ENCODE results near the gene PAFAH1B1.
A peak's percentile ranks its signal among the peaks of the same experiment; 100 is the strongest.
"Not testable (repeated sequence)": the region's sequence is repeated elsewhere in the genome, so short reads cannot be mapped to it uniquely, and the experiment has no call there.

PAFAH1B1 gene

DNA sequence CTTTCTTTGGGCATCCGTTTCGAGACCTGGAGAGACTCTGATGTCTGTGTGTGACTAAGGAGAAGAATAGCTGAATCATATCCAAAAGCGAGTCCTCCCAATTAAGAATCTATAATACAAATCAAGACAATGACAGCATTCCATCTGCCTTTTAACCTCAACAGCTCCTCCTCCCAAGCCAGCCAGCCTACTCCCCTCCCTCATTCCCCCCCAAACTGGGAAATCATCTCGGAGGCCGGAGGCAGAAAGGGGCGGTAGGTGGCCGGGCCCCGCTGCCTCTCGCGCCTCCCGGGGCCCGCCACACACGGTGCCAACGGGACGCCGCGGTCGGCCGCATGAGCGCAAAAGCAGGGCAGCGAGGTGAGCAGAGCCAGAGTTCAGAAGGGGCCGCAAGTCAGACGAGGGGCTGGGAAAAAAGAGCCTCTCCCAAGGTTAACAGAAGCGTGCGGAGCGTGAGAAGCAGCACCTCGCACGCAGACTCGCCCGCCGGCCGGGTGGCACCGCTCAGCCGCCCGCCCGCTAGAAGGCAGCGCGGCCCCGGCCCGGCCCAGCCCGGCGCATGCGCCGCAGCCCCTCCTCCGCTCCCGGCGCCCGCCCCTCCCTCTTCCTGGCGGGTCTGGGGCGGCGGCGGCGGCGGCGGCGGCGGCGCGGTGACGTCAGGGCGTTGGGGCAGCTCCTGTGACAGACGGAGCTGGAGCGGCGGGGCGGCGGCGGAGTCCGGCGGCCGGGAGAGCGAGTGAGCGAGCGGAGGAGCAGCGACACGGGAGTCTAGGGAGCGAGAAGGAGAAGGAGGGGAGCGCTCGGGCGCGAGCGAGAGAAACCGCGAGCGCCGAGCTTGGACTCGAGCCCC lies at the start of gene PAFAH1B1:
Gene PAFAH1B1, plus strand, starts transcription at position 684 of the 850 bp plus-strand sequence. CDS start 44,635 bp downstream, outside the sequence.
- Histone ChIP-seq H3K27ac (ENCODE audit: low read depth, low read length) (peak within 1 kb of the TSS; percentile 99), H3K4me1 (ENCODE audit: control insufficient read depth, insufficient read depth, low read length) (peaks cover 10% of the 10 kb centered on the region), H3K36me3 (ENCODE audit: control insufficient read depth, insufficient read depth, low read length) (no peaks in the 10 kb centered on the region), H3K9ac (ENCODE audit: low read depth, low read length) (peak within 1 kb of the TSS; percentile 78), H3K27me3 (ENCODE audit: control insufficient read depth, insufficient read depth, low read length) (no peaks in the 10 kb centered on the region), H3K9me3 (ENCODE audit: control insufficient read depth, insufficient read depth, low read length) (no peaks in the 10 kb centered on the region), H3K4me3 (ENCODE audit: low read depth, low read length) (peak within 1 kb of the TSS; percentile 83)

GRCh38 chr17:2545393-2545792 lies 48.1 kb upstream of the PAFAH1B1 start:
- Histone ChIP-seq H3K27me3 (ENCODE audit: control insufficient read depth, insufficient read depth, low read length) (no peaks in the 10 kb centered on the region), H3K27ac (ENCODE audit: low read depth, low read length) (no peak overlapping the region), H3K36me3 (ENCODE audit: control insufficient read depth, insufficient read depth, low read length) (no peaks in the 10 kb centered on the region), H3K9me3 (ENCODE audit: control insufficient read depth, insufficient read depth, low read length) (no peaks in the 10 kb centered on the region), H3K4me3 (ENCODE audit: low read depth, low read length) (no peak overlapping the region), H3K4me1 (ENCODE audit: control insufficient read depth, insufficient read depth, low read length) (no peaks in the 10 kb centered on the region), H3K9ac (ENCODE audit: low read depth, low read length) (no peak overlapping the region)

DNA sequence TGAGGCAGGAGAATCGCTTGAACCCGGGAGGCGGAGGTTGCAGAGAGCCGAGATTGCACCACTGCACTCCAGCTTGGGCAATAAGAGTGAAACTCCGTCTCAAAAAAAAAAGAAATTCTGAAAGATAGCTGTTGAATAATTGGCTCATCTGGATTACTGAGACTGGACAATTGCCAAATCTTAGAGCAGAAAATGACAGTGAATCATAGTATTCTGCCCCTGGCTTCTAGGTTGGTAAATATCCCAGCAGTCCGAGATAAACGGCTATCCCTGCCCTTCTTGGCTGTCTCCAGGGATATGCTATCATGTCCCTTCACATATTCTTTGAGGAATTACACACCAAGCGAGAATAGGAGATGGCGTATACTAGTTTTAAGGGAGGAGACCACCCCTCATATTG lies 46.3 kb upstream of the PAFAH1B1 start:
- Histone ChIP-seq H3K27me3 (ENCODE audit: control insufficient read depth, insufficient read depth, low read length) (no peaks in the 10 kb centered on the region), H3K4me1 (ENCODE audit: control insufficient read depth, insufficient read depth, low read length) (peaks cover 7% of the 10 kb centered on the region), H3K9ac (ENCODE audit: low read depth, low read length) (no peak overlapping the region), H3K36me3 (ENCODE audit: control insufficient read depth, insufficient read depth, low read length) (no peaks in the 10 kb centered on the region), H3K27ac (ENCODE audit: low read depth, low read length) (no peak overlapping the region), H3K4me3 (ENCODE audit: low read depth, low read length) (no peak overlapping the region), H3K9me3 (ENCODE audit: control insufficient read depth, insufficient read depth, low read length) (no peaks in the 10 kb centered on the region)

DNA sequence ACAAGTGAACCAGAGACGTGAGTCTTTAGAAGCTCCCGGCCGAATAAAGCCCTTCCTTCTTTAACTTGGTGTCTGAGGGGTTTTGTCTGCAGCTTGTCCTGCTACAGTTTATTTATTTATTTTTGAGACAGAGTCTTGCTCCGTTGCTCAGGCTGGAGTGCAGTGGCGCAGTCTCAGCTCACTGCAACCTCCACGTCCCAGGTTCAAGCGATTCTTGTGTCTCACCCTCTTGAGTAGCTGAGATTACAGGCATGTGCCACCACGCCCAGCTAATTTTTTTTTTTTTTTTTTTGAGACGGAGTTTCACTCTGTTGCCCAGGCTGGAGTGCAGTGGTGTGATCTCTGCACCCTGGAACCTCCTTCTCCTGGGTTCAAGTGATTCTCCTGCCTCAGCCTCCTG lies 45.4 kb upstream of the PAFAH1B1 start:
- not testable (repeated sequence) for H3K9me3 ChIP-seq (ENCODE audit: control insufficient read depth, insufficient read depth, low read length); H3K27ac ChIP-seq (ENCODE audit: low read depth, low read length); H3K27me3 ChIP-seq (ENCODE audit: control insufficient read depth, insufficient read depth, low read length); H3K9ac ChIP-seq (ENCODE audit: low read depth, low read length); H3K4me3 ChIP-seq (ENCODE audit: low read depth, low read length); H3K36me3 ChIP-seq (ENCODE audit: control insufficient read depth, insufficient read depth, low read length); H3K4me1 ChIP-seq (ENCODE audit: control insufficient read depth, insufficient read depth, low read length)

DNA sequence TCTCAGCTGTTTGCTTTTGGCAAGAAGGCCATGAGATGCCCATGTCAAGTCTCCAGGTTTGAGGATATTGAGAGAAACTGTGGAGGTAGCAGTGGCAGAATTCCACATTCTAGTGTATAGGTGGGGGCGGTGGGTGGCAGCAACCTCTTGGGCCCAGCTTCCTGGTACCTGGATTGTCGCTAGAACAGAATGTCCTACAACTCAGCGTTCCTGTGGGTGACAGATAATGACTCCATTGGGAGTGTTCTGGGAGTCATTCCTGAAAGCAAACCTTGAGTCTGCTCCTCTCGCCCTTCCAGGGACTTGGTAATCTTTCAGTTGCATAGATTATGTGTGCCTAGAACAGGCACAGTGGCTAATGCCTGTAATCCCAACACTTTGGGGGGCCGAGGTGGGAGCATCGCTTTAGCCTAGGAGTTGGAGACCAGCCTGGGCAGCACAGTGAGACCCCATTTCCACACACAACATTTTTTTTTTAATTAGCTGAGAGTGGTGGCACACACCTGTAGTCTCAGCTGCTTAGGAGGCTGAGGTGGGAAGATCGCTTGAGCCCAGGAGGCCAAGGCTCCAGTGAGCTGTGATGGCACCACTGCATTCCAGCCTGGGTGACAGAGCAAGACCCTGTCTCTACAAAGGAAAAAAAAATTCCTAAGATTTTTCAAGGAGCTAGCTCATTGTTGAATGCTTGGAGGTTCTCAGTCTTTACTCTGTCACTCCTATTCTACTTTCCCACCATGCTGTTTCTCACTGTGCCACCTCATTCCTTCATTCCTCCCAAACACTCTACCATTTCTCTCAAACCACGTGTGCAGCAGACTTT lies 43.9 kb upstream of the PAFAH1B1 start:
- Histone ChIP-seq H3K4me3 (ENCODE audit: low read depth, low read length) (no peak overlapping the region), H3K27me3 (ENCODE audit: control insufficient read depth, insufficient read depth, low read length) (no peaks in the 10 kb centered on the region), H3K36me3 (ENCODE audit: control insufficient read depth, insufficient read depth, low read length) (no peaks in the 10 kb centered on the region), H3K9me3 (ENCODE audit: control insufficient read depth, insufficient read depth, low read length) (no peaks in the 10 kb centered on the region), H3K27ac (ENCODE audit: low read depth, low read length) (no peak overlapping the region), H3K9ac (ENCODE audit: low read depth, low read length) (no peak overlapping the region), H3K4me1 (ENCODE audit: control insufficient read depth, insufficient read depth, low read length) (peaks cover 7% of the 10 kb centered on the region)

DNA sequence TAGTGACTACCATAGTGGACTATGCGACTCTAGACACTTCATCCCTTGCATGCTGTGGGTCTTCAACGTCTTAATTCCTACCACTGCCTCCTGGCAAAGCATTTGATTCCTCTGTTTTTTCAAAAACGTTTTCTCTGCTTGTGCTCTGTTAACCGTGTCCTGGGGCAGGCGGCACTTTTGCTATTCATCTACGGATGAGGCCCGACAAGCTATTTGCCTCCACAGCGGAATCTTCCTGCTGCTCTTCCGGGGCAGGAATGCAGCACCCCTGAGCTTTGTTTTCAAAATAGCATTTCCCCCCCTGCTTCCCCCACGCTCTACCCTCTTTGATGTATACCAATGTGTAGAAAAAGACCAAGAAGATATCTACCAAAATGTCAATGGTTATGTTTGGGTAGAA lies 42.0 kb upstream of the PAFAH1B1 start:
- H3K9ac ChIP-seq (ENCODE audit: low read depth, low read length): no peak overlapping the region
- peaks cover 7% of the 10 kb centered on the region for H3K4me1 ChIP-seq (ENCODE audit: control insufficient read depth, insufficient read depth, low read length)
- no peaks in the 10 kb centered on the region for H3K9me3 ChIP-seq (ENCODE audit: control insufficient read depth, insufficient read depth, low read length)
- H3K27me3 ChIP-seq (ENCODE audit: control insufficient read depth, insufficient read depth, low read length): no peaks in the 10 kb centered on the region
- peak overlapping the region; percentile 84 for H3K27ac ChIP-seq (ENCODE audit: low read depth, low read length)
- no peaks in the 10 kb centered on the region for H3K36me3 ChIP-seq (ENCODE audit: control insufficient read depth, insufficient read depth, low read length)
- no peak overlapping the region for H3K4me3 ChIP-seq (ENCODE audit: low read depth, low read length)

DNA sequence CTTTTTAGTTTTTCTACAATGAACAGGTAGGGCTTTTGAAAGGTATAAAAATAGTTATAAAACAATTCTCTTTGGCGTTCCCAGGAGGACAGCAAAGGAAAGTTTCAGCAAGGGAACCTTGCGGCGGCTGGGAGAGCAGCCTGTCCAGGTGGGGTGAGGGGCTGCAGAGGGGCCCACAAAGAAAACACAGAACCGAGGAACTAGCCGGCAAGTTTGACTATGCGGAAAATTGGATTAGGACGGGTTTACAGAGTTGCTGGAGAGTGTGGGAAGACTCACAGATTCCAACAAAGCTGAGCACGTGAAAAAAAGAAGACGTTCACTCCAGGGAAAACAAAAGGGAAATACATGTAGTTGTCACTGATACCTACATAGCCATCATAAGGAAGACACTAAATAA lies 41.5 kb upstream of the PAFAH1B1 start:
- no peaks in the 10 kb centered on the region for H3K9me3 ChIP-seq (ENCODE audit: control insufficient read depth, insufficient read depth, low read length)
- no peaks in the 10 kb centered on the region for H3K27me3 ChIP-seq (ENCODE audit: control insufficient read depth, insufficient read depth, low read length)
- peak overlapping the region; percentile 84 for H3K27ac ChIP-seq (ENCODE audit: low read depth, low read length)
- H3K4me1 ChIP-seq (ENCODE audit: control insufficient read depth, insufficient read depth, low read length): peaks cover 7% of the 10 kb centered on the region
- H3K4me3 ChIP-seq (ENCODE audit: low read depth, low read length): no peak overlapping the region
- no peak overlapping the region for H3K9ac ChIP-seq (ENCODE audit: low read depth, low read length)
- no peaks in the 10 kb centered on the region for H3K36me3 ChIP-seq (ENCODE audit: control insufficient read depth, insufficient read depth, low read length)

DNA sequence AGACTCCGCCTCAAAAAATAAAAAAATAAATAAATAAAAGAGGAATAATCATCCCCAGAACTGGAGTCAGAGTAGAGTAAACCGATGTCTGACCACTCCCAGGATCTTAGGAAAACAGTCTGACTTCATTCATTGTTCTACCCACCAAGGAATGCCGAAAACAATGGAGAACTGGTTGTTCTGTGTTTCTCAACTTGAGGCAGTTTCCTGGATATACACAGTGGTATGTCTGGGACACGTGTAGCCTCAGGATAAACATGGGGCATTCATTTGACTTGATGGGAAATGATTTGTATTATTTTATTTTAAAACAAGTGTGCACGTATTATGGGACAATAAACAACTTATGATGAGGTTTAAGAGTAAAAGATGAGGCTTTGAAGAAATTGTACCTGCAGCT lies 32.8 kb upstream of the PAFAH1B1 start:
- Histone ChIP-seq H3K27me3 (ENCODE audit: control insufficient read depth, insufficient read depth, low read length) (no peaks in the 10 kb centered on the region), H3K27ac (ENCODE audit: low read depth, low read length) (no peak overlapping the region), H3K9me3 (ENCODE audit: control insufficient read depth, insufficient read depth, low read length) (peaks cover 11% of the 10 kb centered on the region), H3K4me1 (ENCODE audit: control insufficient read depth, insufficient read depth, low read length) (no peaks in the 10 kb centered on the region), H3K4me3 (ENCODE audit: low read depth, low read length) (no peak overlapping the region), H3K36me3 (ENCODE audit: control insufficient read depth, insufficient read depth, low read length) (no peaks in the 10 kb centered on the region), H3K9ac (ENCODE audit: low read depth, low read length) (no peak overlapping the region)

GRCh38 chr17:2562162-2562858 lies 31.1 kb upstream of the PAFAH1B1 start:
- no peaks in the 10 kb centered on the region for H3K36me3 ChIP-seq (ENCODE audit: control insufficient read depth, insufficient read depth, low read length)
- no peak overlapping the region for H3K27ac ChIP-seq (ENCODE audit: low read depth, low read length)
- H3K9me3 ChIP-seq (ENCODE audit: control insufficient read depth, insufficient read depth, low read length): peaks cover 11% of the 10 kb centered on the region
- no peaks in the 10 kb centered on the region for H3K27me3 ChIP-seq (ENCODE audit: control insufficient read depth, insufficient read depth, low read length)
- no peaks in the 10 kb centered on the region for H3K4me1 ChIP-seq (ENCODE audit: control insufficient read depth, insufficient read depth, low read length)
- no peak overlapping the region for H3K4me3 ChIP-seq (ENCODE audit: low read depth, low read length)
- H3K9ac ChIP-seq (ENCODE audit: low read depth, low read length): no peak overlapping the region

- Histone ChIP-seq H3K36me3 (ENCODE audit: control insufficient read depth, insufficient read depth, low read length) (no peaks in the 10 kb centered on the region), H3K27me3 (ENCODE audit: control insufficient read depth, insufficient read depth, low read length) (no peaks in the 10 kb centered on the region), H3K9ac (ENCODE audit: low read depth, low read length) (no peak overlapping the region), H3K27ac (ENCODE audit: low read depth, low read length) (no peak overlapping the region), H3K4me1 (ENCODE audit: control insufficient read depth, insufficient read depth, low read length) (no peaks in the 10 kb centered on the region), H3K9me3 (ENCODE audit: control insufficient read depth, insufficient read depth, low read length) (peaks cover 11% of the 10 kb centered on the region), H3K4me3 (ENCODE audit: low read depth, low read length) (no peak overlapping the region; the same call in 1 of the 2 replicates)
Measured at GRCh38 chr17:2563061-2563460, 30.4 kb upstream of the PAFAH1B1 start.
